Neural cell (in vitro differentiated cells): Measurements from ENCODE around the gene NPDC1.

Experiments
- CTCF ChIP-seq: fragments of 450-650 bp; IDR thresholded peaks from 2 replicates; pipeline ENCODE4 v1.5.1; 2014; ENCODE audit warnings: antibody characterized with exemption, mild to moderate bottlenecking, moderate library complexity; ENCODE audit not compliant: poor library complexity, severe bottlenecking
- EZH2 ChIP-seq: fragments of 200-600, 300-800 bp; shearing (Covaris generic), sonication (generic); IDR thresholded peaks from 2 replicates; pipeline ENCODE4 v1.6.1; 2014; ENCODE audit warnings: antibody characterized with exemption, low read length, borderline replicate concordance, mild to moderate bottlenecking; ENCODE audit not compliant: insufficient read depth, poor library complexity, severe bottlenecking

GRCh38 chr9:137064880-137065164 lies 18.8 kb upstream of the NPDC1 start:
- TF ChIP-seq CTCF (no peak), EZH2 (no peak)
